Smooth muscle cell (in vitro differentiated cells): Measurements from ENCODE around the gene TNNT1. TPM values are rescaled to one million over a fixed set of nuclear protein-coding genes. Genes with fewer than 3 reads are reported as not detected.

ENCODE experiments used
- DNase-seq: peaks from one replicate; lab custom pipeline; 2025; ENCODE audit not compliant: unreplicated experiment; lab: John Stamatoyannopoulos, UW
- H2AFZ ChIP-seq: fragments of 200-600 bp; sonication (generic); 2 replicates; pipeline ENCODE4 v1.6.0; 2016; ENCODE audit warnings: antibody characterized with exemption, low read depth, mild to moderate bottlenecking
- H3F3A ChIP-seq: fragments of 200-600 bp; sonication (generic); 2 replicates; pipeline ENCODE4 v1.6.0; 2017; ENCODE audit warnings: antibody characterized with exemption, low read depth
- H3K27ac ChIP-seq: fragments of 200-600 bp; sonication (generic); 2 replicates; pipeline ENCODE4 v1.5.1; 2016; ENCODE audit warnings: low read depth, mild to moderate bottlenecking
- H3K27me3 ChIP-seq: fragments of 200-600 bp; sonication (generic); 2 replicates; pipeline ENCODE4 v1.6.1; 2016; ENCODE audit warnings: low read depth, mild to moderate bottlenecking
- H3K36me3 ChIP-seq: fragments of 200-600 bp; sonication (generic); 2 replicates; pipeline ENCODE4 v1.5.1; 2016; ENCODE audit warnings: low read depth
- H3K4me1 ChIP-seq: fragments of 200-600 bp; sonication (generic); 2 replicates; pipeline ENCODE4 v1.5.1; 2016; ENCODE audit warnings: low read depth
- H3K4me2 ChIP-seq: fragments of 200-600 bp; sonication (generic); 2 replicates; pipeline ENCODE4 v1.6.0; 2016; ENCODE audit warnings: mild to moderate bottlenecking
- H3K4me3 ChIP-seq: fragments of 200-600 bp; sonication (generic); 2 replicates; pipeline ENCODE4 v1.5.1; 2016; ENCODE audit warnings: mild to moderate bottlenecking
- H3K79me2 ChIP-seq: fragments of 200-600 bp; sonication (generic); 2 replicates; pipeline ENCODE4 v1.6.0; 2016; ENCODE audit warnings: low read depth, mild to moderate bottlenecking
- H3K9ac ChIP-seq: fragments of 200-600 bp; sonication (generic); 2 replicates; pipeline ENCODE4 v1.6.0; 2016; ENCODE audit warnings: low read depth
- H3K9me3 ChIP-seq: fragments of 200-600 bp; sonication (generic); replicated peaks from 2 replicates; pipeline ENCODE4 v1.5.1; 2016; ENCODE audit warnings: low read depth
- H4K20me1 ChIP-seq: fragments of 200-600 bp; sonication (generic); 2 replicates; pipeline ENCODE4 v1.6.0; 2016; ENCODE audit warnings: low read depth
- CTCF ChIP-seq: fragments of 200-600 bp; sonication (generic); IDR thresholded peaks from 2 replicates; pipeline ENCODE4 v1.5.1; 2017; ENCODE audit warnings: borderline replicate concordance, mild to moderate bottlenecking, antibody characterized with exemption; ENCODE audit not compliant: insufficient read depth, poor library complexity, severe bottlenecking
- WGBS: methylation state at CpG from one replicate; pipeline ENCODE4 v1.1.7; 2016; ENCODE audit warnings: low lambda C conversion rate; 5-methylcytosine and 5-hydroxymethylcytosine counted together
- polyA plus RNA-seq: library from polyadenylated mRNA; unstranded; fragments of >200 nt; fragmentation: Nextera tagmentation; extraction: Ambion mirVana; gene quantifications from 2 replicates; pipeline ENCODE4 v1.2.1, GENCODE V29; 2016
- total RNA-seq: library from RNA; depleted of rRNA; stranded (reverse); fragments of >200 nt; gene quantifications from 2 replicates; pipeline ENCODE4 v1.2.3, GENCODE V29; 2014

The TNNT1 gene
- total and polyA plus RNA-seq, 2 experiments from 2014 or later = 24.5 to 27.1 TPM

GRCh38 chr19:55186080-55186479 lies 37.1 kb upstream of the TNNT1 start:
- H3F3A ChIP-seq = no peaks in the 10 kb centered on the region
- no peaks in the 10 kb centered on the region for H3K9me3 ChIP-seq
- DNase-seq = no peak
- no peak overlapping the region for H3K4me3 ChIP-seq
- no peak overlapping the region for H3K4me2 ChIP-seq
- H3K27me3 ChIP-seq = peaks cover 16% of the 10 kb centered on the region
- no peak overlapping the region for H3K27ac ChIP-seq
- H3K4me1 ChIP-seq = no peaks in the 10 kb centered on the region
- no peak for TF ChIP-seq CTCF
- 82% methylated on average over 10 of the region's 12 CpGs for WGBS
- no peaks in the 10 kb centered on the region for H3K79me2 ChIP-seq
- H2AFZ ChIP-seq = no peak overlapping the region
- no peak overlapping the region for H3K9ac ChIP-seq
- no peaks in the 10 kb centered on the region for H4K20me1 ChIP-seq
- no peaks in the 10 kb centered on the region for H3K36me3 ChIP-seq

GRCh38 chr19:55181740-55182139 lies 32.7 kb upstream of the TNNT1 start:
- Histone ChIP-seq H3F3A (no peaks in the 10 kb centered on the region), H3K4me2 (no peak overlapping the region), H3K4me3 (no peak overlapping the region), H3K27ac (no peak overlapping the region), H2AFZ (no peak overlapping the region), H3K27me3 (peaks cover 34% of the 10 kb centered on the region), H3K9me3 (no peaks in the 10 kb centered on the region), H3K36me3 (no peaks in the 10 kb centered on the region), H3K9ac (no peak overlapping the region), H4K20me1 (no peaks in the 10 kb centered on the region), H3K4me1 (no peaks in the 10 kb centered on the region), H3K79me2 (no peaks in the 10 kb centered on the region)
- no peak for TF ChIP-seq CTCF
- DNase-seq = no peak
- 76% methylated on average over 20 of the region's 20 CpGs for WGBS

GRCh38 chr19:55179606-55180484 lies 30.8 kb upstream of the TNNT1 start, which contains the start of gene SYT5:
TSS of gene SYT5 (minus strand) at chr19:55180289. CDS start at chr19:55179041, 1,248 bp downstream.
- no peaks in the 10 kb centered on the region for H3K36me3 ChIP-seq
- no peaks in the 10 kb centered on the region for H4K20me1 ChIP-seq
- H3K4me3 ChIP-seq = peak within 1 kb of the TSS; percentile 56
- no peaks in the 10 kb centered on the region for H3K9me3 ChIP-seq
- H3K4me2 ChIP-seq = peak within 1 kb of the TSS; percentile 93
- TF ChIP-seq CTCF = no peak
- H3K27me3 ChIP-seq = peaks cover 53% of the 10 kb centered on the region
- H3K9ac ChIP-seq = peak within 1 kb of the TSS; percentile 11
- 4% methylated on average over 49 of the region's 68 CpGs for WGBS
- DNase-seq = peak; percentile 18
- no peaks in the 10 kb centered on the region for H3F3A ChIP-seq
- no peak within 1 kb of the TSS for H2AFZ ChIP-seq
- no peak within 1 kb of the TSS for H3K27ac ChIP-seq
- H3K79me2 ChIP-seq = no peaks in the 10 kb centered on the region
- no peaks in the 10 kb centered on the region for H3K4me1 ChIP-seq
